HG03095 (cell line): ENCODE data around the gene PRDM10.
A peak's percentile ranks its signal among the peaks of the same experiment; 100 is the strongest.
"Not testable (repeated sequence)": the region's sequence is repeated elsewhere in the genome, so short reads cannot be mapped to it uniquely, and the experiment has no call there.

Experiments
- ATAC-seq: cut with Tn5 transposase; IDR thresholded peaks from one replicate; pipeline ENCODE4 v1.9.1; 2021; ENCODE audit warnings: moderate library complexity; ENCODE audit not compliant: unreplicated experiment

The PRDM10 gene

GRCh38 chr11:129896062-129896461 lies 106.6 kb downstream of the PRDM10 start:
- no peak for ATAC-seq

GRCh38 chr11:129895126-129896041 lies 107.3 kb downstream of the PRDM10 start, which contains the start of gene NFRKB:
TSS of gene NFRKB (minus strand) at chr11:129895578. CDS start at chr11:129892849, 2,729 bp downstream.
- ATAC-seq: peak; percentile 95

DNA sequence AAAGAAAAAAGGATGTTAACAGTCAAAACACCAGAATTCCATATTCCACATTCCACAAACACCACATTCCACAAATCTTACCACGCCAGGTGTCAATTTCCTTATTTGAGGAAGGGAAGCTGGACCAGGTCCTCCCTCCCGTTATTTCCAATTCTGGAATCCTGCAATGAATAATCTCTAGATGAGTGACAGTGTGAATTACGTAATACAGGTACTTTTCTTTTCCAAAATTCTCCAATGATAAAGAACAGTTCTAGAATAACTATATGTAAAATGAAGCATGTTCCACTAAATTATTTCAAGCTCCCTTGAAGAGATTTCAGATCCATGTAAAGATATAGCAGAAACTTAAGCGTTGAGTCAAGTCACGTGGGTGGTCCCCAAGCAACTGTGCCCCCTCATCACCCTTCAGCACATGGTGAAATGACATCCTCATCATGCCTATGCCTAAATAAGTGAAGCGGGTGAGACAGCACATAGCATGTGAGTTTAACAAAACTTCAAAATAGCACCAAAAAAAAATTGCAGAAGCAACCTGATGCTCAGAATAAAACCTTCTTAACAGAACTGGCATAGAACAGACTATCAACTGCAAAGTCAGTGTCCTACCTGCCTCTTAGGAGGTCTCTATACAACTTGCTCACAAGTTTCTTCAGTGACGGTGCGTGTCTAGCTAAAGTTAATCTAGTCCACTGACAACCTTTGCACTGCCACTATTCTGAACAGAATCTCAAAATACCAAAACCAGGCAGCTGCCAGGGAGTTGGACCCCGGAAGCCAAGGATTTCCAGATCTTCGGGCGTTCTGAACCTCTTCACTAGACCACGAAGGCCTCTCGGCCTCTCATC lies 108.1 kb downstream of the PRDM10 start:
- ATAC-seq: peak; percentile 18

GRCh38 chr11:129888451-129888850 lies 114.2 kb downstream of the PRDM10 start:
- ATAC-seq: no peak

- ATAC-seq: no peak
Observed at GRCh38 chr11:129885381-129885780, 117.3 kb downstream of the PRDM10 start.

- no peak for ATAC-seq
Observed at GRCh38 chr11:129884581-129884980, 118.1 kb downstream of the PRDM10 start.

DNA sequence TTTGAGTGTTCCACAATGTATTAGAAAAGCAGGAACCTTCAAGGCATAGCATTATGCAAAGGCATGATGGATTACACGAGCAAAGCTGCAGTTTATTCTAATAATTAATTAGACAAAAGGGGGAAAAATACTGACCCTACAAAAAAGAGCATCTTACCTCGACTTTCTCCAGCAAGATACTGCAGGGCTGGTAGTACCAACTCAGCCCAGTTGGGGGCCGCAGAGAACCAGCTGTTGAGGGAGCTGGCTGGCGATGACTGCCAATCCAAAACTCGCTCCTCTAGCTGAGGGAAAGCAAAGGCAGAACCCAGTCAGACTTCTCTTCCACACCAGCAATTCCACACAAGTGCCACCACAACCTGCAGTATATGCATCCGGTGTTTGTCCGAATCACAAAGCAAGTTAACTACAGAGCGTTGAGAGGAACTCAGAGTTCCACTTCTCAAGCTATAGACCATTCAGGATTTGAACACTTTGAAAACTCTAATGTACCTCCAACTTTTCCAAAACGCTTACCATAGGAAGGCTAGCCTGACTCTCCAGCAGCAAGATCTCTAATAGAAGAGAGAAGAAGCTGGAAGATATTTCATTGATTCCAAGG lies 121.0 kb downstream of the PRDM10 start:
- no peak for ATAC-seq

GRCh38 chr11:129880311-129880710 lies 122.3 kb downstream of the PRDM10 start:
- no peak for ATAC-seq

DNA sequence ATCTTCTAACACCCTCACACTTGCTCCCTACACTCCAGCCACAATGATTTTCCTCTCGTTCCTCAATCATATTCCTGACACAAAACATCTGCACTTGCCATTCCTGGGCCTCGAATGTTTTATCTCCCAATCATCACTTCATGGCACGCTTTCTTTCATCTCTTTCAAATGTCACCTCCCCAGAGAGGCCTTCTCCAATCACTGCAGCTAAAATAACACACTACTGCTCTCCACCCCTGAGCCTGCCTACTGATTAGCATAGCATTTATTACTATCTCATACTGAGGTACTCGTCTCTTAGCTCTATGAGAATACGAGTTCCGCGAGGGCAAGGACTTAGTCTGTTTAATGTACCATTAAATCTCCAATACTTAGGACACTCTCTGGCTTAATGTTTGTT lies 130.7 kb downstream of the PRDM10 start:
- ATAC-seq: no peak

DNA sequence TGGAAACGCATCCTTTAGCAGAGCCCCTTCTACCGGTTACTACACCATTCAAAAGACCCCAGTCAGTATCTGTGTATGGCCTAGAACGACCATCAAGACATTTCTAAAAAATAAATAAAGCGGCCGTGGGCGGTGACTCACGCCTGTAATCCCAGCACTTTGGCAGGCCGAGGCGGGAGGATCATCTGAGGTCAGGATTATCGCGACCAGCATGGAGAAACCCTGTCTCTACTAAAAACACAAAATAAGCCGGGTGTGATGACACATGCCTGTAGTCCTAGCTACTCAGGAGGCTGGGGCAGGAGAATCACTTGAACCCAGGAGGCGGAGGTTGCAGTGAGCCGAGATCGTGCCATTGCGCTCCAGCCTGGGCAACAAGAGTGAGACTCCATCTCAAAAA lies 134.0 kb downstream of the PRDM10 start:
- not testable (repeated sequence) for ATAC-seq

GRCh38 chr11:129866311-129866710 lies 136.3 kb downstream of the PRDM10 start:
- no peak for ATAC-seq

DNA sequence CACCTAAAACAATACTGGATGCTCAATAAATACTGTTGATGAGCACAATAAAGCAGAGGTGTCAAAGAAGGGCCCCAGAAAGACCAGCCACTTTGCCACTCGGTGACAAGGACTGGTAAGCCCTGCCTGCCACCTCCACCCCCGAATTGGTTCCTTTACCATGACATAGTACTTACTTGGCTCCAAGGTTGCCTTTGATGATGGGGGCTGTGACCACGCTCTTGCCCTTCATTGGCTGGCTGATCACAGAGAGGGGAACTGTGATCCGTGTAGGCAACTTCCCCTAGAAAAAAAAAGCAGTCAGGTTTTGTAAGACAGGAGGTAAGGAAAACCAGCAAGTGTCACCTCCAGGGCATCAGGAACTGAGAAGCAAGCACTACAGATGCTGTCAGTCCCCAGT lies 136.9 kb downstream of the PRDM10 start:
- ATAC-seq: no peak

DNA sequence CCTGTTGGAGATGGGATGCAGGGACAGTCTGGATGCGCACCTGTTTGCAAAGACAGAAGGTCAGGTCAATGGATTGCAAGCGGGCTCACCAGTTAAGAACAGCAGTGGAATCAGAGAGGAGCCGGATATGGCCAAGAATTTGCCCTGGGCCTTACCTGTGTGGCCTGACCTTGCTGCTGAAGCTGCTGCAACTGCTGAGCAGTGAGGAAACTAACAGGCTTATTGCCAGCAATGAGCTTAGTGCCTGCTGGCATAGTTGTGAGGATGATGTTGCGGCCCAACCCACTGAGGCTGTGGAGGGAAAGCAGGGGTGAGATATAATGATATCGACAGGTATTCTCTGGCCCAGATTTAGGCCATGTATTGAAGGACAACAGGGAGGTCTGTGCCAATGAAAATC lies 137.8 kb downstream of the PRDM10 start:
- no peak for ATAC-seq

GRCh38 chr11:129861702-129862522 lies 140.7 kb downstream of the PRDM10 start:
- ATAC-seq: no peak

DNA sequence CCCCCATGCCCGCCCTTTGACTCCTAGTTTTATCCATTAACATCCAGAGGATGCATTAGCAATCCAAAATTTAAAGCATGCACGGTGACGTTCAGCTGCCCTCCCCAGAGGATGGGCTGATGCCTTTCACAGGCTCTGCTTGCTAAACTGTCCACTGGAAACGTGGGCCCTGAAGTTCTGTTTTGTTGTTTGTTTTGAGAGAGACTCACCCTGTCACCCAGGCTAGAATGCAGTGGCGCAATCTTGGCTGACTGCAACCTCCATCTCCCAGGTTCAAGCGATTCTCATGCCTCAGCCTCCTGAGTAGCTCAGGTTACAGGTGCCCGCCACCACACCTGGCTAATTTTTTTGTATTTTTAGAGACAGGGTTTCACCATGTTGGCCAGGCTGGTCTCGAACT lies 146.6 kb downstream of the PRDM10 start:
- ATAC-seq: no peak

DNA sequence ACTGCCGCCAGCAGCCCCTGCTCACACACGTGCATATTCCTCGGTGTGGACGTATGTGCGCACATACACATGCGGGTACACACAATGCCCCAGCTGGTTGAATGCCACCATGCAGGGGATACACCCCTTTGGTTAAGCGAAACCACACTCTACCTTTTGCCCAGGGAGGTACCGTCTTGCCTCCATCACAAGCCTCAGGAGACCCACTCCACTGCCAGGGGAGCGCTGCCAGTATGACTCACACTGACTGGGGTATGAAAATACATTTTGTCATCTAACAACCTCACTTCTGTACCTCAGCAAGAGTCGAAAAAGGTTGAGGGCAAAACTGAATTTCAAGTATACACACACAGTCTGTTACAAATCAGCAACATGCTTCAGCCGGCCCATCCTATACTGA lies 147.5 kb downstream of the PRDM10 start:
- ATAC-seq: no peak

DNA sequence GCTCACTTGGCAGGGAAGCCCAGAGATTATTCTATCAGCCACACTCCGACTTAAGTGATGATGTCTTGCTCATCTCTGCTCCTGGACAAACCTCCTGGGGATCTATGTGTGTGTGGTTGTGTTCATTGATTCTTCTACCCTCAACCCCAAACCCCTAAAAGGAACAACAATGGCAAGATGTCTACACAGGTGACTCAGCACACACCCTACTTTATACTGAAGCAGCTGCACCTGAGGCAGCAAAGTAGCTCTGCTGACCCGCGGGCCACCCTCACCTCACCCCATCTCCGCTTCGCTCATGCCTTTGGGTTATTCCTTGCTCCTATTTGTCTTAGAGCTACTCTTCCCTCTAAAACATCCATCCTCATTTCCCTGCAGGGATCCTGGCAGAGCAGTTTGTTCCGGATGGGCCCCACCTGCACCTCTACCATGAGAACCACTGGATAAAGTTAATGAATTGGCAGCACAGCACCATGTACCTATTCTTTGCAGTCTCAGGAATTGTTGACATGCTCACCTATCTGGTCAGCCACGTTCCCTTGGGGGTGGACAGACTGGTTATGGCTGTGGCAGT lies 148.3 kb downstream of the PRDM10 start:
- no peak for ATAC-seq

GRCh38 chr11:129853518-129854231 lies 149.0 kb downstream of the PRDM10 start:
- no peak for ATAC-seq

GRCh38 chr11:129852125-129852740 lies 150.4 kb downstream of the PRDM10 start:
- ATAC-seq: no peak
